Measurements from ENCODE around the gene RASSF8. TPM values are rescaled to one million over a fixed set of nuclear protein-coding genes. Genes with fewer than 3 reads are reported as not detected.

RASSF8 gene
- total and polyA plus RNA-seq, 2 donors (not counting 3 experiments of a cell fraction or from before 2014, with no cell fraction given): 11.1 to 59.3 TPM

- FAIRE-seq (no peak), DNase-seq (ENCODE audit: low read depth, low spot score) (no peak)
- Histone ChIP-seq H3K9me1 (replicated peaks; ENCODE audit: control insufficient read depth, extremely low read depth, insufficient read depth, low read length) (no peaks in the 10 kb centered on the region), H3K79me2 (ENCODE audit: control insufficient read depth, insufficient read depth, low read length) (no peaks in the 10 kb centered on the region), H3K4me3 (replicated peaks in 1 of 3; ENCODE audit: insufficient read depth in 1 of 3, low read depth in 1 of 3, low read length in 3 of 3) (no peak overlapping the region), H3K9me3 (replicated peaks; ENCODE audit: control insufficient read depth, insufficient read depth, low read length) (no peaks in the 10 kb centered on the region), H3K4me1 (ENCODE audit: control insufficient read depth, extremely low read depth, insufficient read depth, low read length) (peaks cover 20% of the 10 kb centered on the region), H3K4me2 (ENCODE audit: insufficient read depth, low read length) (no peak overlapping the region), H3K27ac (ENCODE audit: insufficient read depth, low read depth, low read length) (no peak overlapping the region), H4K20me1 (replicated peaks; ENCODE audit: control insufficient read depth, extremely low read depth, insufficient read depth, low read length) (no peaks in the 10 kb centered on the region), H3K36me3 (ENCODE audit: control insufficient read depth in 2 of 2, extremely low read depth in 1 of 2, insufficient read depth in 2 of 2, low read length in 2 of 2) (no peaks in the 10 kb centered on the region), H3K9ac (replicated peaks; ENCODE audit: extremely low read depth, insufficient read depth, low read length) (no peak overlapping the region), H3K27me3 (ENCODE audit: control insufficient read depth in 2 of 2, insufficient read depth in 2 of 2, low read length in 2 of 2) (peaks cover 39 to 62% of the 10 kb centered on the region in 2 experiments), H2AFZ (ENCODE audit: low read depth, low read length) (no peak overlapping the region)
- TF ChIP-seq GATA2 (IDR thresholded peaks at IDR 0.05; ENCODE audit: insufficient read depth, insufficient read length, low read depth, low read length): no peak
- no peak for TF ChIP-seq CTCF (IDR thresholded peaks at IDR 0.05; ENCODE audit: extremely low read depth in 1 of 2, insufficient read depth in 1 of 2, low read depth in 1 of 2, low read length in 2 of 2)
- no peak for TF ChIP-seq POLR2AphosphoS5 (IDR thresholded peaks at IDR 0.05; ENCODE audit: insufficient read depth, low read depth, low read length)
- TF ChIP-seq FOS (IDR thresholded peaks at IDR 0.05; ENCODE audit: borderline replicate concordance, insufficient read depth, low read length): no peak
- no peak for TF ChIP-seq MYC (IDR thresholded peaks at IDR 0.05; ENCODE audit: low read depth, low read length)
- no peak for TF ChIP-seq MAX (IDR thresholded peaks at IDR 0.05; ENCODE audit: insufficient read depth, insufficient read length)
- TF ChIP-seq EZH2 (IDR thresholded peaks at IDR 0.05; ENCODE audit: borderline replicate concordance, low read depth, low read length, severe bottlenecking): no peak
- TF ChIP-seq JUN (IDR thresholded peaks at IDR 0.05; ENCODE audit: borderline replicate concordance, insufficient read depth, insufficient read length, low read depth): no peak
- no peak for TF ChIP-seq POLR2A (IDR thresholded peaks at IDR 0.05; ENCODE audit: low read depth, low read length)
- intact Hi-C loops (cut with micrococcal nuclease): loop anchor here (10.0 kb wide), 1 partner anchor 397 kb away; no protein-coding TSS in a partner anchor
- dilution Hi-C loops (cut with MboI; ENCODE audit: extremely low pct_ligation_motif_present, low sequenced_read_pairs): no loop called here
- BruUV-seq (replicated peaks): no TSS peak
- CTCF ChIA-PET: interaction anchor here (0.9 to 2.2 kb wide), 3 partner anchors 8 to 301 kb away, joined by 3 to 12 read pairs (median 4); no protein-coding TSS in a partner anchor
- POLR2A ChIA-PET: no interaction called here
Measured at GRCh38 chr12:26127404-26127803, 168.9 kb downstream of the RASSF8 start.

All from endothelial cell of umbilical vein (primary cell).